BLaER1 treated with 17β-estradiol and CSF1 and Interleukin-3, amounts not matched to agents 10 nM and 100 nM (cell line): Measurements from ENCODE around the gene KRT28.

Source experiments
- H3K27ac ChIP-seq, 11 experiments: shearing (Covaris generic); formaldehyde crosslinking; 2 replicates each; pipeline ENCODE4 v1.8.1; 2022
- H3K27me3 ChIP-seq, 11 experiments: shearing (Covaris generic); formaldehyde crosslinking; 2 replicates each; pipeline ENCODE4 v1.8.1; 2022
- H3K36me3 ChIP-seq, 11 experiments: shearing (Covaris generic); formaldehyde crosslinking; 2 replicates each; pipeline ENCODE4 v1.8.1; 2022
- H3K4me1 ChIP-seq, 10 experiments: shearing (Covaris generic); formaldehyde crosslinking; 2 replicates each; pipeline ENCODE4 v1.8.1; 2022
- H3K4me2 ChIP-seq, 11 experiments: shearing (Covaris generic); formaldehyde crosslinking; 2 replicates each; pipeline ENCODE4 v1.8.1; 2022
- H3K4me3 ChIP-seq, 10 experiments: shearing (Covaris generic); formaldehyde crosslinking; 2 replicates each; pipeline ENCODE4 v1.8.1; 2022
- H3K9ac ChIP-seq, 11 experiments: shearing (Covaris generic); formaldehyde crosslinking; 2 replicates each; pipeline ENCODE4 v1.8.1; 2022
- H3K9me3 ChIP-seq, 11 experiments: shearing (Covaris generic); formaldehyde crosslinking; replicated peaks in 1 of 11; 2 replicates each; pipeline ENCODE4 v1.8.1; 2022
- H4K20me1 ChIP-seq, 11 experiments: shearing (Covaris generic); formaldehyde crosslinking; 2 replicates each; pipeline ENCODE4 v1.8.1; 2022
- Cebpa-rat ChIP-seq, 11 experiments: shearing (Covaris generic); IDR thresholded peaks; 2 replicates each; pipeline ENCODE4 v1.8.1; 2022

The KRT28 gene

GRCh38 chr17:40777459-40777858 is 22.3 kb downstream of the KRT28 start:
- no peak overlapping the region for H3K9ac ChIP-seq
- H3K27me3 ChIP-seq: peaks cover 9 to 18% (median 13%) of the 10 kb centered on the region in 11 experiments
- peaks cover 5 to 12% (median 10%) of the 10 kb centered on the region in 11 experiments; a peak in 16 of 22 replicates for H3K9me3 ChIP-seq
- no peak for TF ChIP-seq Cebpa-rat (IDR thresholded peaks at IDR 0.05)
- no peak overlapping the region for H3K27ac ChIP-seq
- H4K20me1 ChIP-seq: no peaks in the 10 kb centered on the region
- H3K4me1 ChIP-seq: no peaks in the 10 kb centered on the region
- no peak overlapping the region for H3K4me3 ChIP-seq
- no peaks in the 10 kb centered on the region for H3K36me3 ChIP-seq
- H3K4me2 ChIP-seq: no peak overlapping the region

- Histone ChIP-seq H3K4me3 (no peak overlapping the region), H3K9ac (no peak overlapping the region), H3K27me3 (peaks cover 9 to 18% (median 13%) of the 10 kb centered on the region in 11 experiments), H3K4me2 (no peak overlapping the region), H3K9me3 (peaks cover 5 to 12% (median 10%) of the 10 kb centered on the region in 11 experiments; a peak in 16 of 22 replicates), H4K20me1 (no peaks in the 10 kb centered on the region), H3K36me3 (no peaks in the 10 kb centered on the region), H3K4me1 (no peaks in the 10 kb centered on the region), H3K27ac (no peak overlapping the region)
- TF ChIP-seq Cebpa-rat (IDR thresholded peaks at IDR 0.05): no peak
Measured at GRCh38 chr17:40775945-40776344, 23.8 kb downstream of the KRT28 start.

DNA sequence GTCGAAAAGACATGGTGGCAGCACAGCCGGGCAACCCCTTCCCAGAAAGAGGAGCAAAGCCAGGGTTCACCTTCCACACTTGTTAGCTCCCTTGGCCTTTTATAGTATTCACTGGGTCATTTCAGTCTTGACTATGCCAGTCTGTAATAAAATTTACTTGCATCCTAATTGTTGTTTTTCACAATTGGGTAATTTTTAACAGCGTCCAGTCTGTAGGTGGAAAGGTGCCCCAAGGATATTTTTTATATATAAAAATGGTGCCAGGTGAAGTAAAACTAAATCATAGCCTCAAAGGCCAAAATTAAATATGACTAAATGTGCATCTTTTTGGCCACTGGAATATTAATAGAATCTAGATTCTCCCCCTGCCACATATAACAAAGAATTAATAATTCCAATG is 27.7 kb downstream of the KRT28 start, which contains the start of gene KRT26:
KRT26 (minus strand) TSS at position 101 of the 400 bp plus-strand sequence; CDS start at position 13, 88 bp downstream.
- H3K9ac ChIP-seq: no peak within 1 kb of the TSS

DNA sequence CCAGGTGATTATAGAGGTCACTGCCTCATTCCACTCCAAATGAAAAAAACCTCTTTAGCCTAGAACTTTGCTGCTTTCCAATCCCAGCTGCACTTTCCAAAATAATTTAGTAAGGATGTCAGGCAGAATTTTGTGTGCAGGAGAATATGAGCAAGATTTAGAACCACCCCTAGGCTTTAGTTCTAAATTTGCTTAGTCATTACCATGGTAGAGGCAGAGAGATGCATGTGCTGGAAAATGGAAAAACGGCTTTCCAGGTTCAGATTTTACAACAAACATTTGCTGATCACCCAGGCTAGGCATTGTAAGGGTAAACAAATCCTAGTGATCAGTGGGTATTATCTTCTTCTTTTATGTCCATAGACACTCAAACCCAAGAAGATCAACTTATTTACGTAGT is 34.1 kb downstream of the KRT28 start:
- Histone ChIP-seq H3K36me3 (no peaks in the 10 kb centered on the region; a peak in 1 of 22 replicates), H3K27ac (no peak overlapping the region), H3K9me3 (peaks cover 35 to 48% (median 44%) of the 10 kb centered on the region in 11 experiments), H3K4me1 (no peaks in the 10 kb centered on the region), H3K4me2 (no peak overlapping the region), H3K4me3 (no peak overlapping the region), H4K20me1 (no peaks in the 10 kb centered on the region), H3K27me3 (no peaks in the 10 kb centered on the region), H3K9ac (no peak overlapping the region)
- TF ChIP-seq Cebpa-rat (IDR thresholded peaks at IDR 0.05): no peak

More for the DNA sequence above, 27.7 kb downstream of the KRT28 start, which contains the start of gene KRT26:
- no peaks in the 10 kb centered on the region for H3K36me3 ChIP-seq
- no peak within 1 kb of the TSS for H3K4me2 ChIP-seq
- H3K4me1 ChIP-seq: no peaks in the 10 kb centered on the region
- no peak within 1 kb of the TSS for H3K4me3 ChIP-seq
- H3K9me3 ChIP-seq: no peaks in the 10 kb centered on the region
- no peaks in the 10 kb centered on the region for H3K27me3 ChIP-seq
- no peak within 1 kb of the TSS for H3K27ac ChIP-seq
- no peak for TF ChIP-seq Cebpa-rat (IDR thresholded peaks at IDR 0.05)
- H4K20me1 ChIP-seq: no peaks in the 10 kb centered on the region

GRCh38 chr17:40763752-40764151 is 36.0 kb downstream of the KRT28 start:
- TF ChIP-seq Cebpa-rat (IDR thresholded peaks at IDR 0.05): no peak
- Histone ChIP-seq H3K27me3 (no peaks in the 10 kb centered on the region), H3K9ac (no peak overlapping the region), H3K4me3 (no peak overlapping the region), H3K4me1 (no peaks in the 10 kb centered on the region), H3K4me2 (no peak overlapping the region), H3K27ac (no peak overlapping the region), H3K36me3 (no peaks in the 10 kb centered on the region; a peak in 1 of 22 replicates), H3K9me3 (peaks cover 54 to 67% (median 62%) of the 10 kb centered on the region in 11 experiments), H4K20me1 (no peaks in the 10 kb centered on the region)

DNA sequence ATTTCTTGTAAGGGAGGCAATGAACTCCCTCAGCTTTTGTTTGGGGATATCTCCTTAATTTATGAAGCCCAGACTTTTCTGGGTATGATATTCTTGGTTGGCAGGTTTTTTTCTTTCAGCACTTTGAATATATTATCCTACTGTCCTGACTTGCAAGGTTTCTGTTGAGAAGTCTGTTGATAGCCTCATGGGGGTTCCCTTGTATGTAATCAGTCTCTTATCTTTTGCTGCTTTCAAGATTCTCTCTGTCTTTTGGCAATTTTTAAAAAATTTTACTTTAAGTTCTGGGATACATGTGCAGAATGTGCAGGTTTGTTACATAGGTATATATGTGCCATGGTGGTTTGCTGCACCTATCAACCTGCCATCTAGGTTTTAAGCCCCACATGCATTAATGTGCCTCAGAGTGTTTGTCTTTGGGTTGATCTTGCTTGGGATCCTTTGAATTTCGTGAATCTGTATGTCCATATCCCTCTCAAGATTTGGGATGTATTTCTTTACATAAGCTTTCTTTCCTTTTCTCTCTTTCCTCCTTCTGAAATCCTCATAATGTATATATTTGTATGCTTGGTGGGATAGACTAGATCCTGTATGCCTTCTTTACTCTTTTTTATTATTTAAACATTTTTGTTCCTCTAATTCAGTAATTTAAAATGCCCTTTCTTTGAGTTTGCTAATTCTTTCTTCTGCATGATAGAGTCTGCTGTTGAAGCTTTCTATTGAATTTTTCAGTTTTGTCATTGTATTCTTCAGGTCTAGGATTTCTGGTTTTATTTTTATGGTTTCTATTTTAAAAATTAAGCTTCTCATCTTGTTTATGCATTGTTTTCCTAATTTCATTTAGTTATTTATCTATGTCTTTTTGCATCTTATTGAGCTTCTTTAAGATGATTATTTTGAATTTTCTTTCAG is 39.4 kb downstream of the KRT28 start:
- peaks cover 54 to 80% (median 67%) of the 10 kb centered on the region in 11 experiments for H3K9me3 ChIP-seq
- no peak for TF ChIP-seq Cebpa-rat (IDR thresholded peaks at IDR 0.05)
- H3K36me3 ChIP-seq: no peaks in the 10 kb centered on the region; a peak in 1 of 22 replicates
- H3K4me1 ChIP-seq: no peaks in the 10 kb centered on the region
- no peaks in the 10 kb centered on the region for H3K27me3 ChIP-seq
- no peak overlapping the region for H3K9ac ChIP-seq
- no peak overlapping the region for H3K27ac ChIP-seq
- H3K4me3 ChIP-seq: no peak overlapping the region
- no peak overlapping the region for H3K4me2 ChIP-seq
- H4K20me1 ChIP-seq: no peaks in the 10 kb centered on the region

GRCh38 chr17:40755231-40755630 is 44.5 kb downstream of the KRT28 start, which contains the start of gene KRT25:
Gene KRT25, minus strand, starts transcription at chr17:40755331. Its CDS starts 60 bp downstream, at chr17:40755271.
- Histone ChIP-seq H3K36me3 (no peaks in the 10 kb centered on the region), H3K4me3 (no peak within 1 kb of the TSS), H4K20me1 (no peaks in the 10 kb centered on the region), H3K9ac (no peak within 1 kb of the TSS), H3K27me3 (no peaks in the 10 kb centered on the region), H3K27ac (no peak within 1 kb of the TSS), H3K4me1 (no peaks in the 10 kb centered on the region), H3K4me2 (no peak within 1 kb of the TSS), H3K9me3 (peaks cover 14 to 31% (median 22%) of the 10 kb centered on the region in 11 experiments)
- no peak for TF ChIP-seq Cebpa-rat (IDR thresholded peaks at IDR 0.05)

DNA sequence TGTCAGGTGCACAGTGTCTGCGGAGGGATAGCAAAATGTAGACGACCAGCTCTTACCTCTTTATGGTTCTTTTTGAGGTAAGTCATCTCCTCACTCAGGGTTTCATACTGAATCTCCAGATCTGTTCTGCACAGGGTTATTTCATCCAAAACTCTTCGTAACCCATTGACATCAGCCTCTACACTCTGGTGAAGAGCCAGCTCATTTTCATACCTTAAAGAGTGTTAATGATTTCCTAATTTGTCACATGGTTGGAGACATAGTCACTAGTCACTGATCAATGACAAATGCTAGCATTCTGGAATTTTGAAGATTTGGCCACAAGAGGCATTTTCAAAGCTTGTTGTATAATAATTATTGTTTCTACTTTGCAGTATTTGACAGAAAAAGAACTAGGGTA is 46.0 kb downstream of the KRT28 start:
- no peak for TF ChIP-seq Cebpa-rat (IDR thresholded peaks at IDR 0.05)
- Histone ChIP-seq H3K27ac (no peak overlapping the region), H3K4me2 (no peak overlapping the region), H3K36me3 (no peaks in the 10 kb centered on the region), H3K9me3 (peaks cover 1 to 19% (median 10%) of the 10 kb centered on the region in 11 experiments; a peak in 17 of 22 replicates), H4K20me1 (no peaks in the 10 kb centered on the region), H3K27me3 (no peaks in the 10 kb centered on the region), H3K4me3 (no peak overlapping the region), H3K9ac (no peak overlapping the region), H3K4me1 (no peaks in the 10 kb centered on the region)

- H3K27ac ChIP-seq: no peak overlapping the region
- H3K4me2 ChIP-seq: no peak overlapping the region
- H3K36me3 ChIP-seq: no peaks in the 10 kb centered on the region
- H3K27me3 ChIP-seq: no peaks in the 10 kb centered on the region
- no peaks in the 10 kb centered on the region for H3K4me1 ChIP-seq
- no peaks in the 10 kb centered on the region for H4K20me1 ChIP-seq
- H3K9me3 ChIP-seq: peaks cover 0 to 7% (median 5%) of the 10 kb centered on the region in 11 experiments; a peak in 9 of 22 replicates
- no peak overlapping the region for H3K9ac ChIP-seq
- no peak overlapping the region for H3K4me3 ChIP-seq
- no peak for TF ChIP-seq Cebpa-rat (IDR thresholded peaks at IDR 0.05)
Measured at GRCh38 chr17:40751065-40751464, 48.7 kb downstream of the KRT28 start.
